HG02973 (cell line): Measurements from ENCODE around the gene RAB43.

Experiments
- ATAC-seq: cut with Tn5 transposase; IDR thresholded peaks from one replicate; pipeline ENCODE4 v1.9.1; 2021; ENCODE audit warnings: moderate library complexity; ENCODE audit not compliant: unreplicated experiment

The RAB43 gene

DNA sequence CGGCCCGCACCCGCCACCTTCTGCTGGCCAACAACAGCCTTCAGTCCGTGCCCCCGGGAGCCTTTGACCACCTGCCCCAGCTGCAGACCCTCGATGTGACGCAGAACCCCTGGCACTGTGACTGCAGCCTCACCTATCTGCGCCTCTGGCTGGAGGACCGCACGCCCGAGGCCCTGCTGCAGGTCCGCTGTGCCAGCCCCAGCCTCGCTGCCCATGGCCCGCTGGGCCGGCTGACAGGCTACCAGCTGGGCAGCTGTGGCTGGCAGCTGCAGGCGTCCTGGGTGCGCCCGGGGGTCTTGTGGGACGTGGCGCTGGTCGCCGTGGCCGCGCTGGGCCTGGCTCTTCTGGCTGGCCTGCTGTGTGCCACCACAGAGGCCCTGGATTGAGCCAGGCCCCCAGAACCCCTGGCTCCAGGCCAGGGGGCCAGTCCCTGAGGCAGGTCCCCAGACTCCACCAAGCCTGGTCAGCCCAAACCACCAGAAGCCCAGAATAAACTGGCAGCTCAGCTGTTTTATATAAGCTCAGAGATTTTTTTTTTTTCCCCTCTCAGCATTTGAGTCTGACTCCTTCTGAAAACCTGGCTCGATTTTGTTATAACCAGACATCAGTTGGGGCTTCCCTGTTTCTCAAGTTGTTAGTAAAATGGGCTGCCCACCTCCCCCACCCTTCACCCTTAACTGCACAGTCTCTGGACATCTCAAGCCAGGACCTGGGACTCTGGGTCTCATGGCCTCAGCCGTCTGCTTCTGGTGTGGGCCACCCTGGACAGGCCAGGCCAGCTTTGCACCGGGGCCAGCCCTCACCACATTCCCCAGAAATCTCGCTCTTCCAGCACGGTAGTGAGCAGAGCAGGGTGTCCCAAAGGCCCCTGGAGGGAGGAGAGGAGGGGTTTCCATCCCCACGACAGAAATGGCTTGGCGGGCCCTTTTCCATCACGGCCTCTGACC, 59.4 kb downstream of the RAB43 start:
- ATAC-seq: no peak

GRCh38 chr3:129061023-129061887, 60.3 kb downstream of the RAB43 start:
- ATAC-seq: no peak

- no peak for ATAC-seq
Measured at GRCh38 chr3:129060276-129061022, 61.2 kb downstream of the RAB43 start, which contains the start of gene GP9. Gene GP9 (plus strand): TSS chr3:129060779. CDS start chr3:129061740, 961 bp downstream.

DNA sequence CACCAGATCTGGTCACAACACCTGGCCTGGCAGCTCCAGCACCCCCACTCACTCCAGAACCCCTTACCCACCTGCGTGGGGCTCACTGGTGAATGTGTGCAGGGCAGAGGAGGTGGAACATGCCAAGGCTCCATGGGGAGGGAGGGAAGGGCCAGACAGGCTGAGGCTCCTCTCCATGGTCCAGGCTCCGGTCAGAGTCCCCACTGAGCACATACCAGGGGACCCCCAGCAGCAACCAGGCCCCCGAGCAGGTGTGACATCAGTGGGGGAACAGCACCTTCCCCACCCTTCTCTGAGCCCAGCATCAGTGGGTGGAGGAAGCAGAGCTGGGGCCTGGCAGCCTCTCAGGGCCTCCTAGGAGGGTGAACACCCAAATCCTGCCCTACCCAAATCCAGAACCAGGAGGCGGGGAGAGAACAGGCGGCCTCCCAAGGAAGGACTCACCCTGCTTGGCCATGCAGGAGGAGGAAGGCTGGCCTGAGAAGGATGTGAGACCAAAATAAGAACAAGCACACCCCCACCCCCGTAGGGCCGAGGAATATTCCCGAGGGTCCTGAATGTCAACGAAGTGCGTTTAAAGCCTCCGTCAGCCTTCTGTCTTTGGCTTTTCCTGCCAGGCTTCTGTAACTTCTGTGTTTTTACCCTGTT, 62.2 kb downstream of the RAB43 start:
- ATAC-seq: no peak

DNA sequence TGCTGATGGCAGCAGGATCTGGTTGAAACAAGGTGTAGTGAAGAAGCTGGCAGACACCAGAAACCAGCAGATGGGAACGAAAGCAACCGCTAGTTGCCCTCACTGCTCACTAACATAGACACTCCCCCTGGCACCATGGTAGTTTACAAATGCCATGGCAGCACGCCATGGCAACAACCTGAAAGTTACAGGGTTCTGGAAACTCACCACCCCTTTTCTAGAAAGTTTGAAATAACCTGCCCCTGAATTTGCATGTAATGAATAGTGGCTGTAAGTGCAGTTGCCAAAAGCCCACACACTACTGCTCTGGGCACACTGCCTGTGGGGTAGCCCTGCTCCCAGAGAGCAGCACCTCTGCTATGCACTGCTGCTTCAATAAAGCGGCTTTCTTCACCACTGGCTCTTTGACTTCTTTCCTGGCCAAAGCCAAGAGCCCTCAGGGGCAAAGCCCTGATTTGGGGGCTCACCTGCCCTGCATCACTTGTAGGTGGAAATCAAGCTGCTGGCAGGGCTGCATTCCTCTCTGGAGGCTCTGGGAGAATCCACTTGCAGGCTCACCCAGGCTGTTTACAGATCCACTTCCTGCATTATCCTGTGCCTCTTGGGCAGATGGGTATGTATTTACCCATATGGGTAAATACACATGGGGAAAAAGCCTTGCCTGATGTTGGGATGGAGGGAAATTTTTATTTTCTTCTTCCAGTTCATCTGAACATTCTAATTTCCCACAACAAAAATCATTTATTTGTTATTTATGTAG, 63.0 kb downstream of the RAB43 start:
- no peak for ATAC-seq

GRCh38 chr3:129057249-129057648, 64.4 kb downstream of the RAB43 start:
- no peak for ATAC-seq

GRCh38 chr3:129056451-129057173, 65.0 kb downstream of the RAB43 start:
- no peak for ATAC-seq

DNA sequence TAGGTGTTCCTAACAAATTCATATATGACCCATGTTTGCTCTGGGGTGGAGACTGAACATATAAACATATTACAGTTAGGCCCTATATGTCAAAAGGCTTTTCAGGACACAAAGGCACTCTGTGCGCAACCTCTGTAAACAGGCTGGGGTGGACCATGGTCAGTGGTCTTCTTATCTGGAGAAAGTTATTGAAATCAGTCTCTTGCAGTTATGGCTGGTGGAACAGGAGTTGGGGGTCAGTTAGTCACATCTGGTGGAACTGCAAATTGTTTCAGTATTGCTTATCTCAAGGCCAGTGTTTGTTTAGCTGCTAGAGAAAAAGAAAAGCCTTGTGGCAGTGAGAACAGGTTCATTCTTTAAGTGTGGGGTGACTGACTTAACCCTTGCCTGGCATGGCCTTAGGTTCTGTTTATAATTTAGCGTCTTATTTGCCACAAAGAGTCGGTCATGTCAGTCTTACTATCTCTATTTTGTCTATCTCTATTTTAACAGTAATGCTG, 66.9 kb downstream of the RAB43 start:
- ATAC-seq: no peak

- ATAC-seq: no peak
Measured at GRCh38 chr3:129052675-129053074, 68.9 kb downstream of the RAB43 start.

DNA sequence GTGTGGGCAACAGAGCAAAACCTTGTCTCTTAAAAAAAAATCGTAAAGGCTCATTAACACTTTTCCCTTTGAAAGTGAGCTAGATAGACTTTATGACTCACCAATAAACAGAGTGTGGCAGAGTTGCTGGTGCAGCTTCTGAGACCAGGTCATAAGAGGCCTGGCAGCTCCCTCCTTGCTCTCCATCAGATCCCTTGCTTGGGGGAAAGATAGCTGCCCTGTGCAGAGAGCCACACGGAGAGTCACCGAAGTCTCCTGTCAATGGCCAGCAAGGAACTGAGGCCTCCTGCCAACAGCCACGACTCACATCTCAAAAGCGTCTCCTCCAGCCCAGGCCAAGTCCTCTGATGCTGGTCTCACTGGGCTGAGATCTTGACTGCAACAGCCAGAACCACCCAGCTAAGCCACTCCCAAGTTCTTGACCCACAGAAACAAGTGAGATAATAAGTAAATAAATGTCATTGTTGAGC, 69.7 kb downstream of the RAB43 start:
- ATAC-seq: no peak

- ATAC-seq: no peak
Measured at GRCh38 chr3:129050556-129051295, 70.9 kb downstream of the RAB43 start.

DNA sequence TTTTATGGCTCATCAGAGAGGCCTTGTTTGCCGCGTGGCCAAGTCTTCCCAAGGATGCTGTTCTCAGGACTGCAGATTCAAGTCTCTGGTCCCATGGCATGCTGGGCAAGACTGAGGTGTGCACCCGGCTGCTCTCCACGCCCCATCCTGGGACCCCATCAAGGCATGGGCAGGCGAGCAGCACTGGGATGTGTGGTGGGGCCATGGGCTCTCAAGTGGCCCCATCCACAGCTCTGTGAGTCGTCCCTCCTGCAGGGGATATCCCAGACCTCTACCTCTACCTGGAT, 74.1 kb downstream of the RAB43 start:
- ATAC-seq: no peak

DNA sequence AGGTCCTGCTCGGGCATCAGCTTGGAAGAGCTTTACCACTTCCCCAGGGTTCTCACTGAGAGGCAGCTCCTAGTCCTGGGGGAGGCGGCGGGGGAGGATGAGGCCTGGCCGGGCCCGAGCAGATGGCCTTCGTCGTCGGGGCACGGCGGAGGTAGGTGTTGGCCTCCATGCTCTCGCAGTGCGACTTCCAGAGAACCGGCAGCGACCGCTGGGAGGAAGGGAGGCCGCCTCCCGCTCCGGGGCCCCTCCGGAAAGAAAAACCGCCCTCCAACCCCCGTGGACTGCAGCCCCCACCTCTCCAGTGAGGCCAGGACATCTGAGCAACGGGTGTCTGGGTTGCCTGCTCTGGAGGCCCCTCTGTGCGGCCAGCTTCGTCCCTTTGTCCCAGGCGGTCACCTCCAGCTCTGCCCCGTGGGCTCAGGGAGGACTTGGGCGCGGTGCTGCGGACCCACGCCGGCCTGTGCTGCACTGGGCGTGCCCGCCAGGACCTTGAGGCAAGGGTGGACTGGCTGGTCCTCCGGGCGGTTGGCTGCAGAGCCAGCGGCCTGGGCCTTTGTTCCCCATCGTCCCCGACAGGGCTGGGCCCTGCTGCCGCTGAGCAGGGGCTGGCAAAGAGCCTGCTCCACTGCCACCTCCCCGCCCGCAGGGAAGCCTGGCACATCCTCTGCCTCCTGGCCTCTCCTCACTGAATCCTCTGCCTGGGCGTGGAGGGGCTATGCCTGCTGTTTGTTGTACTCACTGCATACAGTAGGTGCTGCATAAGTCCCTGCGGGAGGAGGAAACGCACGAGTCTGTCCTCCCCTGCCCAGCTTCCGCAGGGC, 74.7 kb downstream of the RAB43 start:
- no peak for ATAC-seq

DNA sequence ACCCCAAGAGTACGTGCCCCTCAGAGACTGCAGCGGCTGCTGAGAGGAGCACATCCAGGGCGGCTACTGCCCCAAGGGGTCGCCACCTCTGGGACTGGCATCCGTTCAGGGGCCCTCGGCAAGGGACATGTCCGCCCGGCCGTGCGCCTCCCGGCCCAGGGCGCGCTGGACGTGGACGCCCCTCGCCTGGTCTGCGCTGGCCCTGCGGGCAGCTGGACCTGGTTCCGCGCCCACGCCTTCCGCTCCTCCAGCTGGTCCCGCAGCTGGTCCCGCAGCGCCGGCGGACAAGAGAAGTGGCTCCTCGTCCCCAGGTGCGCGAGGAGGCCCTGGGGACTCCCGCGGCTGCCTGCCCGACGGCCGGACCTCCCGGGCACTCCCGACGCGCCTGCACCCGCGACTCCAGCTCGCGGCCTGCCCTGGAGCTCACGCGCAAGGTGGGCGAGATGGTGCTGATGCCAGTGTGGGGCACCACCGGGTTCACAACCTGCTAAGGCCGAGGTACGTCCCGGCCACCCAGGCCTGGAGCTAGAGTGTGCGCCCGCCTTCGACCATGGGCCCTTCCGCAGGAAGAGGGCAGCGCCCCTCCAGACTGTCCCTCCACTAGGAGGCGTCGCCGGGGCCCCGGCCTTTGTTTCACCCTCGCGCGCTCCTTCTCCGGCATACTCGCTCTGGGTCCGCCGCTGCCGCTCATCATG, 75.4 kb downstream of the RAB43 start:
- no peak for ATAC-seq

DNA sequence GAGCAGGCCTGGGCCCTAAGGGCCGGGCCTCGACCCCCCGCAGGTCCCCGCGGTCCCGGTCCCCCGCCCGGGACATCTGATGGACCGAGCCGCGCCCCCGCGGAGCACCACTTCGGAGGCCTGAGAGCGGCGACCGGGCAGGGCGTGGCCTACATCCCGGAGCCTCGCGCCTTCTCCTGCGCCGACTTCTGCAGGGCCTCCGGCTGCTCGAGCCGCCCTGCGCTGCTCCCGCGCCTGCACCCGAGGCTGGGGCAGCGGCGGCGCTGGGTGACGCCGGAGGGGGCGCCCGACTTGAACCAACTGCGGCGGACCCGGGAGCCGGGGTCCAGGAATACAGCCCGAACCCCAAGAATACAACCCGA, 75.9 kb downstream of the RAB43 start:
- no peak for ATAC-seq

GRCh38 chr3:129040579-129041300, 80.9 kb downstream of the RAB43 start:
- no peak for ATAC-seq

DNA sequence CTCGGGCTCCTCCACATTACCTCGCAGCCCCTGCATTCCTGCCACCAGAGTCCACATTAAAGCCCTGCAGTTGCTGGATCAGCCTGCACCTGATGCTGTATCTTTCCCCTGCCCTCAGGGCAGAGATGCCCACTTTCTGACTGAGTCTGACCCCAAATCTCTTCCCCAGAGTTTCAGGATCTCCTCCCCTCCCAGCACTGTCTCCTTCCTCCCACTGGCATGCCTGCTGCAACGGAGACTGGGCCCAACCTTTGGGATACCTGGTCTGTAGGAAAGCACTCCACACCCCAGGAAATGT, 81.6 kb downstream of the RAB43 start:
- ATAC-seq: no peak
